HTR-8/SVneo (cell line): Measurements from ENCODE around the gene RNU1-1.
"Not testable (repeated sequence)": the region's sequence is repeated elsewhere in the genome, so short reads cannot be mapped to it uniquely, and the experiment has no call there.

Experiments used
- DNase-seq: peaks from one replicate; pipeline ENCODE4 v3.0.0; 2011; ENCODE audit warnings: low spot score, mixed read lengths; ENCODE audit not compliant: insufficient read length
- FAIRE-seq: peaks from 2 replicates; lab custom pipeline; 2011; peaks lifted over from hg19 to GRCh38; lab: Jason Lieb, UNC

Gene RNU1-1

DNA sequence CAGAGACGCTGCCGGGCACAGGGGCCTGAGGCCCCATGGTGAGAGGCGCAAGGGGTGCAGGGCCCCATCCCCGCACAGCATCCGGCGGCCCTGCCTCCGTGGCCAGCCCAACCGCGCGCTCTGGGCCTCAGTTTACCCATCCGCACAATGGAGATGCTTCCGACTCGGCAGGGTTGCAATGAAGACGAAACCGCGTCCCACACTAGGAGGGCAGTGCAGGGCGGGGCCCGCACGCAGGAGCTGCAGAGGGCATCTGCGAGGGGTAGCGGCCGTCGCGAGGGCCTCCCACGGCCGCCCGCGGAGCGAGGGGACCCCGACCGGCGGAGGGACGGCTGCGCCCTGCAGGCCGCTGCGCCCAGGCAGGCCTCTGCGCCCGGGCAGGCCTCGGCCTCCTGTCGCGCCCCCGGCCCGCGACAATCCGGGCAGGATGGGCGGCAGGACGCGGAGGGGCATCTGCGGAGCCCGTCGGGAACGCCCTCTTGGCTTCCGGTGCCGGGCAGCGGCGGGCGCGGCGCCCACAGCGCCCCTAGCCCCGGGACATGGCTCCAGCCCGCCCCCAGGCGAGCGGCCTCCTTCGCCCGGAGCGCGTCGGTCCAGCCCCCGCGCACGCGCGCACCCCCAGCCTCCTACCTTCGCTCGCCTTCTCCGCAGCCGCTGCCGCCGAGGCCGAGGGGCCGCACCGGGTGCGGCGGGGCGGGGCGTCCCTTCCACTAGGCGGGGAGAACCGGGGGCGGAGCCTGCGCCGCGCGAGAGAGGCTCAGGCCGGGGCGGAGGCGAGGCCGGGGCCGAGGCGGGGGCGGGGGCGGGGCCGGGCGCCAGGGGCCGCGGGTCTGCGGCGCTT is 15.3 kb downstream of the RNU1-1 start:
- FAIRE-seq (no peak), DNase-seq (peak; percentile 78)

DNA sequence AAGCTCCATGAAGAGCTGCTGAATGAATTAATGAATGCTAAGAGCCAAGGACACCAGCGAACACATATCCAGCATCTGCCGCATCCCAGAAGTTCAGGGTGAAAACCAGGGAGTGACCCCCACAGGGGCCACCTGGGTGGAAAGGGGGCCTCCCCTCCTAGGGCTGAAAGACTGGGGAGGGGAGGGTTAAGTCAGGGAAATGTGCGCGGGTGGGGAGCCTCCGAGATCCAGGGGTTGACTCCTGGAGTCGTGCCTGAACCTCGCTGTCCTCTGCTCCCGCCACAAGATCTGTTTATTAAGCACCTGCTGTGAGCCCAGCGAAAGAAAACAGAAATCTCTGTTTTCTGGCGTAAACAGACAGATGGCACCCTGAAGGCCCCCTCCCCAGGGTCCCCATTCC is 16.0 kb downstream of the RNU1-1 start:
- not testable (repeated sequence) for DNase-seq, FAIRE-seq

DNA sequence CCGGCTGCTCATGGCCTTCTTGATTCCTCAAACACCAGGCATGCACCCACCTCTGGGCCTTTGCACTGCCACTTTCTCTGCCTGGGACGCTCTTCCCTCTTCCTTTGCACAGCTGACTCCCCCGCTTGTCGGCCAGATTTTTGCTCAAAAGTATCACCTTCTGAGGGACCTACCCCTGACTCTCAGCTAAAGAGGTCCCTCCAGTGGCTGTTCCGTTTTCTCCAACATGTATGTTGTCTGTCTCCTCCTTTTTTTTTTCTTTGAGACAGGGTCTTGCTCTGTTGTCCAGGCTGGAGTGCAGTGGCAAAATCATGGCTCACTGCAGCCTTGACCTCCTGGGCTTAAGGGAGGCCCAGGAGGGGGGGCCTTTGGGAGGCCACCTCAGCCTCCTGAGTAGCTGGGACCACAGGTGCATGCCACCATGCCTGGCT is 16.6 kb downstream of the RNU1-1 start:
- DNase-seq, FAIRE-seq: not testable (repeated sequence)

DNA sequence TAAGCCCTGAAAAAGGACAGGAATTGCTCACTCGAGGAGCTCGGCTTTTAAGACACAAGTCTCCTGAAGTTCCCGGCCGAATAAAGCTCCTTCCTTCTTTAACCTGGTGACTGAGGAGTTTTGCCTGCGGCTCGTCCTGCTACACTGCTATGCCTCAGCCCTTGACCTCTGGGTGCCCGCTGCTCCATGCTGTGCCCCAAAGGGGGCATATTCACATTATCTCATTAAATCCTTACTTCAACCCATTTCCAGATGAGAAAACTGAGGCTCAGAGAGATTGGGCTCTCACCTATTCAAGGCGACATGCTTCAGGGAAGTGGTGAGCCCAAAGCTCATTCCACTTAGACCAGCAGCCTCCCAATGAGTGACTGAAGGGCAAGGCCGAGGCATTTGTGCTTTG is 20.4 kb downstream of the RNU1-1 start:
- not testable (repeated sequence) for DNase-seq, FAIRE-seq

DNA sequence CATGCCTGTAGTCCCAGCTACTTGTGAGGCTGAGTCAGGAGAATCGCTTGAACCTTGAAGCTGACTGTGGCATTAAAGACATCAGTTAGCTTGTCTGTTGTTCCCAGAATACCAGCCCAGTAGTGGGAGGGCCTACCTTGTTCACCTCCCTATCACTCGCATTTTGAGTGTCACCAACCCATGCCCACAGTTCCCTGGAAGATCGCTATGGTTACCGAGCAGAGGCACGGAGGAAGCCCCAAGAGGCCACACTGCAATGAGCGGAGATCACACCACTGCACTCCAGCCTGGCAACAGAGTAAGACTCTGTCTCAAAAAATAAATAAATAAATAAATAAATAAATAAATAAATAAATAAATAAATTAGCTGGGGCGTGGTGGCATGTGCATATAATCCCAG is 21.1 kb downstream of the RNU1-1 start:
- not testable (repeated sequence) for FAIRE-seq, DNase-seq

DNA sequence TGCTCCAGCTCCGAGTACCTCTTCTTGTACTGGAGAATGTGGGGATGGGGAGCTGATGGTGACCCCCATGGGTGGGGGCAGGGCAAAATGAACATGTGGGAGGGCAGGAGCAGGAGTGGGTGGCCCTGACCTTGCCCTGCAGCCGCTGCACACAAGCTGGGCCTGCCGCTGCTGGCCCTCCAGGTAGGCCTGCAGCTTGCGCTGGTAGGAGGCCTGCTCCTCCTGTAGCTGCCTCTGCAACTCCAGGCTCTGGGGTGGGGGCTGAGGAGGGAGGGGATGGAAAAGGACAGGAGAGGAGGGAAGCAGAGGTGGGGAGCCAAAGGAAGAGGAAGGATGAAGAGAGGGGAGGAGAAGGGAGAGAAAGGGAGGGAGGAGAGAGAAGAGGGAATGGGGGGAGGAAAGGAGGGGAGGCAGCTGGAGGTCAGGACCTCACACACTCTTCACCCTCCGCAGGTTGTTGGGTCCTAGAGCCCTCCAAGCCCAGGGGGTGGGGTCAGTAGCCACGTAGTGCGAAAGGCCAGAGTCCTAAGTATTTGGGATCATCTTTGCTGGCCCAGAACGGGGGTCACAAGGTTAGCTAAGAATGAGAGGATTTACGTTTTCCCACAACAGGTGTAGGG is 22.9 kb downstream of the RNU1-1 start:
- DNase-seq: no peak
- FAIRE-seq: no peak

DNA sequence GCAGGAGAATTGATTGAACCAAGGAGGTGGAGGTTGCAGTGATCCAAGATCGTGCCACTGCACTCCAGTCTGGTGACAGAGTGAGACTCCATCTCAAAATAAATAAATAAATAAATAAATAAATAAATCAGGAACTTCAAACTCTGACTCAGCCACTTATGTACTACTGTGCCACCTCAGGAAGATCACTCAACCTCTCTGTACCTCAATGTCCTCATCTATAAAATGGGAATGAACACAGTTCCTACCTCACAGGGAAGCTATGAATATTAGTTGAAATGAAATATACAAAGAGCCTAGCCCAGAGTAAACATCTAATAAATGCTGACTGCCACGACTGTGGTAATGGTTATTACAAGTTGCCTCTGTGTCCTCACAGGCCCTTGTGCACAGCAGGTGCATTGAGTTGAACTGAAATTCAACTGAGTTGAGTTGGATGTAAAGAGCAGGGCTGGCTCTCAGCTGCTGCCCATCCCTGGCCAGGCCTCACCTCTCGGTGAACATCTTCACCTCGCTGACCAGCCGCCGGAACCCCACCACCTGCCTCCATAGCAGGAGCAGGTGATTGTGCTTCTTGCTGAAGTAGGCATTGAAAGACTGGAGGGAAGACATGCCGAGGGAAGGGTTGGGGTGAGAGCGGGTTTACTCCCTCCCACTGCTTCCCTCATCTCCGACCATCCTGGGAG is 24.7 kb downstream of the RNU1-1 start:
- not testable (repeated sequence) for DNase-seq, FAIRE-seq

DNA sequence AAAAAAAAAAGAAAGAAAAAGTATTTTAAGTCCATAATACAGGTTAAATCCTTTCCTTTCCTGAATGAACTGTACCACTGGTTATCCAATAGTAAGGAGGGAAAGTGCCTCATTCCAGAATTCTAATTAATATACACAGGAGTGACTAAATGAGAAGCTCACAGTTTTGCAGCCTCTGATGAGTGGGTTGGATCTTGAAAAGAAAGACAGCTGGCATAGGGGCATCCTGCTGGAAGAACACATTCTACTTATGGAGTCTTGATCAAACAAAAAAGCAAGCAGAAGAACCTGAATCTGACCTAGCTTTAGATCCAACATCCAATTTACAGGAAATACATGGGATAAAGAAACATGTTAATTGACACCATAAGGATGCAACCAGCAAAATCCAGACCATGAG is 27.1 kb downstream of the RNU1-1 start:
- FAIRE-seq, DNase-seq: not testable (repeated sequence)

DNA sequence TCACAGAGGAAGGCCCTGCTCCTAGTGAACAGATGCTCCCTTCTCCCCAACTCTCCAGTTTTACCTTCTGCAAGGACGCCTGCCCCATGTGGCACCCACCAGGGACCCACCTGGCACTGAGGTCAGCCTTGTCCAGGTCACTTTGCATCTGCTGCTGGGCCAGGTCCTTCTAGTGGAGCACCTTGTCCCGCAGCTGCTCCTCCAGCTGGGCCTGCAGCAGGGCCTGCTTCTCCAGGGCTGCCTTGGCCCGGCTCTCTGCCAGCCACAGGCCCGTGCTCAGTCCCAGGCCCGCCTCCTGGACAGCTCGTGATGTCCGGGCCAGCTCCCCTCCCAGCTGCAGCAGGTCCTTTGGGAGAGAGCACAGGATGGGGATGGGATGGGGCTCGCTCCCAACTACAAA is 27.8 kb downstream of the RNU1-1 start:
- not testable (repeated sequence) for FAIRE-seq, DNase-seq

DNA sequence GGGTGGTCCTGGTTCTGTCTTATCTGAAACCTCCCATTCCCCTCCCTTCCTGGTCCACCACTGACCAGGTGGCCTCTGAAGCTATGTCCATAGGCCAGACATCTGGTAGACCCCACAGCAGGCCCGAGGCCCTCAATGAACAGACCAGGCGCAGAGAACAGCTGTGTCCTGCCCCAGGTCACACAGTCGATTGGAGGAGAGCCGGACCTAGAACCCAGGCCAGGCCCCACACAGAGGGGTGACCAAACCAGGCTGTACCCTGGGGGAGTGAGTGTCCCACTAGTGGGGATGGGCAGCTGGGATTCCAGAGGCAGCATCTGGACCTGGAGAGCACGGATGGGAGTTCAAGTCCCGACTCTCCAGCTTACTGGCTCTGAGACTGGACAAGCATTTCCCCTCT is 29.2 kb downstream of the RNU1-1 start:
- DNase-seq (no peak), FAIRE-seq (no peak)

DNA sequence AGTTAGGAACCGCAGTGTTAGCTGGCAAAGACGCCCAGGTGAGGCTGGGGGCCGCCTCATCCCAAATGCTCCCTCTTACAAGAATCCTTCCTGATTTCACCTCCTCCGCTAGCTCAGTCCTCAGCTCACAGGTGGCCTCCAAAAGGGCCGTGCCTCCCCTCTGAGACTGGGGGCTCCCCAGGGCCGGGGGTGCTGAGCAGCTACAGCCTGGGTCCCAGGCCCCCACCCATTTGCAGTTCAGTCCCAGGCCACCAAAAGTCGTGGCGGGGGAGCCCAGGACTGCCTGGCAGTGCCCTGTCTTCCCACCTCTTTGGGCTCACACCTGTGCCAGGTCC is 29.6 kb downstream of the RNU1-1 start:
- DNase-seq (no peak), FAIRE-seq (no peak)

DNA sequence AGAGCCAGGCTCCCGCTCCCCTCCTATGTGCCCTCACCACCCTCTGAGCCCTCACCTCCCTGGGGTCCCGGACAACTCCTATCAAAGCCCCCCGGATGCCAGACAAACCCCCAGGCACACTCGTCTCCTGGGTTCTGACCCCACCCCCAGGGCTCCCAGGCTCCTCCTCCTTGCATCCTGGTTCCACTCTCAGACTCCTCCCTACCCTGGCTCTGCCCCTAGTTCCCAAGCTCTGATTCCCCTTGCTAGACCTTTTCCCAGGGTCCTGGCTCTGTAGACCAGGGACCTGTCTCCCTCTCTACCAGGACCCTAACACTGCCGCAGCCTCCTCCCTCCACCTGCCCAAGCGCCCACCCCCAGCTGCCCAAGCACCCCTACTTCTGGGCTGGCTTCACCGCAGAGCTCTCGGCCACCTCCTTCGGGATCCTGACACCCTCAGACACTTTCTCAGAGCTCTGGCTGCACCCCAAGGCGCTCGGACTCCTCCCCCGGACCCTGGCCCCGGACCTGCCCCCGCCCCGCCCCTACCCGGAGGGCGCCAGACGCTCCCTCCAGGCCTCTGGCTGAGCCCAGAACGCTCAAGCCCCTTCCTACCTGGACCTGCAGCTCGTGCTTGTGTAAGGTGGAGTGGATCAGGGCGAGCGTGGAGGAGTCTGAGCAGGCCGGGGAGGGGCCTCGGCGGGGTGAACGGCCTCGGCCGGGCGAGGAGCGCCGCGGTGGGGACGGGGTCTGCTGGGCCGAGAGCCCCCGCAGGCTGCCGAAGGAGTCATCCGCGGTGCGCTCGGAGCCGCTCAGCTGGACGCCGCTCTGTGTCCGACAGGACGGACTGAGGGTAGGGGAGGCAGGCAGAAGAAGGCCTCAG is 30.2 kb downstream of the RNU1-1 start:
- not testable (repeated sequence) for DNase-seq, FAIRE-seq

DNA sequence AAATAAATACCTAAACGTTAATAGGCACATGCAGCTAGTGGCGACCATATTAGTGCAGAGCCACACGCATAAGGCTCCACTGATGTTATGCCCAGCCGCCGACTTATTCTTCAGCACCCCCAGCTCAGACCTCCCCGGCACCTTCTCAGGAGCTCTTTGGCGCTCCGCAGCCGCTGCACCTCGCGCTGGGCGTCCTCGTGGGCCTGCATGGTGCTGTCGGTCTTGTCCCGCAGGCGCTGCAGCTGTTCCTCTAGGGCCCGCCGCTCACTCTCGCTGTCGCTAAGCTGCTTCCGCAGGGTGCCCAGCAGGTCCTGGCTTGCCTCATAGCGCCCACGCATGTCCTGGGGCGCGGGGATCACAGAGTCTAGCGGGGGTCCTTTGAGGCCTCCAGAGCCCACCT is 30.9 kb downstream of the RNU1-1 start:
- FAIRE-seq, DNase-seq: not testable (repeated sequence)

DNA sequence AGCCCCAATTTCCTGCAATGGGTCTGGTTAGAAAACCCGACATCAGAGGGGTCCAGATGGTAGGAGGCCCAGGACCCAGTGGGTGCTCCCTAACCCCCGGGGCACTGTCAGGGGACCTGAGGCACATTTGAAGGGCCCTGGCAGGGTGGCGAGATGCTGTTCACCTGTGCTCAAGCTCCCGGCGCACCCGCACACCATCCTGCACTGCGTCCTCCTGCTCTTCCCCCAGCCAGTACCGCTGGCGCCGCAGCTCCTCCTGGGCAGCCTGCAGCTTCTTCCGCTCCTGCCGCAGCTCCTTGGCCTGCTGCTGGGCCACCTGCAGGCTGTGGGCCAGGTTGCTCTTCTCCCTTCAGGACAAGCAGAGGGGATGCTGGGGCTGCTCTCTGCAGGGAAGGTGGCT is 36.0 kb downstream of the RNU1-1 start:
- FAIRE-seq (no peak), DNase-seq (no peak)

DNA sequence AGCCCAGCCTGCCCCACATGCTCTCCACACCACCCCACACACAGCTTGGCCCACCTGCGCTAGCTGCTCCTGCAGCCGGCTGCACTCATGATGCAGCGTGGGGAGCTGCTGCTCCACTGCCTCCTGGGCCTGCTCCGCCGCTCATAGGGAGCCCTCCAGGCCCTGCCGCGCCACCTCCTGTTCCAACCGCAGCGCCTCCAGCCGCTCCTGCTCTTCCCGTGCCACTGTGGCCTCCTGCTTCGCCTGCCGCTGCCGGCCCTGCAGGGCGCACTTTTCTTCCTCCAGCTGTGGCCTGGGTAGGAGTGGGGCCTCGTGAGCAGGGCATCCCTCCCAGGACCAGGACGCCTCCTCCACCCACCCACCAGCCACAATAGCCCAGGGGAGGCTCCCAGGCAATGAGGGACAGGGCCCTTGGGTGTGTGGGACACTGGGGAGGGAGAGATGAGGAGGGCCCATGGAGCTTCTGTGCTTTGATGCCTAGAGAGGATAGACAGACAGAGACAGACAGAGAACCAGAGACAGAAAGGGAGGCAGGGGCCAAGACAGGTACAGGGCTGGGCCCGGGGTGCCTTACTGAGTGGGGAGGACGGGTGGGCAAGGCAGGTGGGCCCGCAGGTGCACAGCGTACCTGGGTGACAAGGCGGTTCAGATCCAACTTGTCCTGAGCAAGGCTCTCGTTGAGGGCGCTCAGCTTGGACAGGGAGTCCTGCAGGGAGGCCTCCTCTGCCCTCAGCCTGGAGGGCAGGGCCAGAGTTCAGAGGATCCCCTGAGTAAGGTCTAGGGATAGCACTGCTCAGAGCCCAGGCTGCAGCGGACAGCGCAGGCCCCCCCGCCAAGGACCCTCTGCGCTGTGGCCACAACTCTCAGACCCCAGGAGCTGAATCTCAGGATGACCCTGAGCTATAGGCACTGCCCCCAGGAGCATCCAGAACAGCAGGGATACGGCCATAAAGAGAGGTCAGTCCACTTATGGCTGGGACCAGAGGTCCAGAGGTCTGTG is 38.0 kb downstream of the RNU1-1 start:
- DNase-seq: not testable (repeated sequence)

DNA sequence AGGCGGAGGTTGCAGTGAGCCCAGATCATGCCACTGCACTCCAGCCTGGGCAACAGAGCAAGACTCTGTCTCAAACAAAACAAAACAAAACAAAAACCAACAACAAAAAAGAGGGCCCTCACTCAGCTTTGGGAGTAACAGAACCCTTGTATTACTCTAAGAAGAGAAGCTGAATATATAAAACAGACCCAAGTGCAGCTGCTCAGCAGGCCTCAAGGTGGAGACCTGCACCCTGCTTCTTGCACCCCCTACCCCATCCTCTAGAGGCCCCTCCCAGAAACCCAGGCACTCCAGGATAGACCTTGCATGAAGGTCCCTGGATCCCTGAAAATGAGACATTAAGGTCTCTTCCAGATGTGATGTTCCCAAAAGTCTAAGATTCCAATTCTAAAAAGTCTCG is 39.2 kb downstream of the RNU1-1 start:
- not testable (repeated sequence) for DNase-seq, FAIRE-seq

More for the DNA sequence above, 38.0 kb downstream of the RNU1-1 start:
- not testable (repeated sequence) for FAIRE-seq

DNA sequence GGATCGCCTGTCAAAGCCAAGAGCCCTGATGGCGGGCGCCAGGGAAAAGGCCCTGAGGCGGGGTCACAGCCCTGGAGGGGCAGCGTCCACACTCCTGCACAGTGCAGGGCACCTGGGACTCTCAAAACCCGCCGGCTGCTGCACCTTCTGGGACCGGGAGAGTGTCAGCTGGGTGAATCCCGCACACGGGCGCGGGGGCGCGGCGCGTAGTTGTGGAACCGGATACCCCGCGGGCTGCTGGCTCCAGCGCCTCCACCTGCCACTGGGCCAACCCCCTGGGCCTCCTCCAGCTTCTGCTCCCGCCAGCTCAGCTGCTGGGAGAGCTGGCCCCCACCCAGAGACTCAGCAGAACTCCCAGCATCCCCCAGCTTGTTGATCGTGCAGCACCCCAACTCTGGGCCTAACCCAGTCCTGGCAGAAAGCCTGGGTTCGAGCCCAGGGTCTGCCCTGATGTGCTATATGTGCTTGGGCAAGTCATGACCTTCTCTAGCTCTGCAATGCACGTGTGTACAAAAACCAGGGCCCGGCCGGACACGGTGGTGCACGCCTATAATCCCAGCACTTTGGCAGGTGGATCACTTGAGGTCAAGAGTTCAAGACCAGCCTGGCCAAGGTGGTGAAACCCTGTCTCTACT is 39.8 kb downstream of the RNU1-1 start:
- DNase-seq (no peak), FAIRE-seq (no peak)

DNA sequence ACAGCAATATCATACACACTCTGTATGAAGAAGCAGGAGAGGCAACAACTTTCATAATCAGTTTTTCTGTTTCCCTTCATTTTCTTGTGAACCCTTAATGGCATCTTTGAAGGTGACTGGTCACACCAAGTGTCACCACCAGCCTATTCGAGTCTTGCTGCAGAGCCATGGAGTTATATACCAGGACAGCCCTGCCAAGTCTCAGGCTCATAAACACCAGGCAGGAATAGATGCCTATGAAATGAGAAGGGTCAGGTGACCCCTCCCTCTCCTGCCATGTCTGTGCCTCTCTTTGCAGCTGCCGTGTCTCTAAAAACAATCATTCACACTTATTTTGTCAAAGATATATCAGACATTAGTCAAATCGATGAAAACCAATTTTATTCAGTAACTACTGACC is 45.5 kb downstream of the RNU1-1 start:
- FAIRE-seq (no peak), DNase-seq (no peak)
